HepG2 (cell line): ENCODE measurements around the gene TJAP1. TPM values are rescaled to one million over a fixed set of nuclear protein-coding genes. Genes with fewer than 3 reads are reported as not detected.
A peak's percentile ranks its signal among the peaks of the same experiment; 100 is the strongest.

Experiments used
- ASH2L ChIP-seq: fragments of 300-600, 200-600 bp; sonication (generic); IDR thresholded peaks from 2 replicates; pipeline ENCODE4 v1.7.0; 2017; ENCODE audit warnings: low read depth, mild to moderate bottlenecking, moderate library complexity, mixed read lengths, low read length; ENCODE audit not compliant: insufficient read length
- DZIP1 ChIP-seq: sonication (generic); formaldehyde crosslinking; IDR thresholded peaks from 2 replicates; pipeline ENCODE4 v1.5.0; 2020; ENCODE audit warnings: mild to moderate bottlenecking, missing genetic modification reagents
- ELF4 ChIP-seq: sonication (generic); formaldehyde crosslinking; IDR thresholded peaks from 2 replicates; pipeline ENCODE4 v1.5.0; 2020; ENCODE audit warnings: missing genetic modification reagents, mild to moderate bottlenecking, moderate library complexity, borderline replicate concordance
- GATAD1 ChIP-seq: IDR thresholded peaks from 2 replicates; pipeline ENCODE4 v1.6.1; 2016; ENCODE audit warnings: missing genetic modification reagents, missing compliant biosample characterization
- HOXA7 ChIP-seq: sonication (generic); formaldehyde crosslinking; IDR thresholded peaks from 2 replicates; pipeline ENCODE4 v1.8.1; 2022; ENCODE audit warnings: mild to moderate bottlenecking, missing genetic modification reagents, moderate library complexity
- IKZF1 ChIP-seq: fragments of 450-650 bp; IDR thresholded peaks from 2 replicates; pipeline ENCODE4 v1.7.1; 2016
- MAF1 ChIP-seq: sonication (generic); formaldehyde crosslinking; IDR thresholded peaks from 2 replicates; pipeline ENCODE4 v1.5.0; 2020; ENCODE audit warnings: missing genetic modification reagents, borderline replicate concordance
- MAFK ChIP-seq, 2 experiments: IDR thresholded peaks in 1 of 2; conservative IDR thresholded peaks in 1 of 2; 2 replicates each; pipeline ENCODE4 v1.6.1; 2011; ENCODE audit warnings: improper control_type of control experiment in 2 of 2, low read length in 2 of 2
- PTBP1 ChIP-seq: fragments of 200-400 bp; formaldehyde crosslinking; IDR thresholded peaks from 2 replicates; pipeline ENCODE4 v1.6.1; 2018; ENCODE audit warnings: low read length, low read depth; ENCODE audit not compliant: poor library complexity, severe bottlenecking
- SRSF4 ChIP-seq: fragments of 200-400 bp; formaldehyde crosslinking; IDR thresholded peaks from one replicate; pipeline ENCODE4 v1.6.1; 2018; ENCODE audit warnings: mild to moderate bottlenecking, low read depth, low read length, moderate library complexity; ENCODE audit not compliant: poor library complexity, severe bottlenecking
- THAP7 ChIP-seq: sonication (generic); formaldehyde crosslinking; IDR thresholded peaks from 2 replicates; pipeline ENCODE4 v1.8.1; 2023; ENCODE audit warnings: mild to moderate bottlenecking, missing genetic modification reagents
- TOE1 ChIP-seq: sonication (generic); formaldehyde crosslinking; IDR thresholded peaks from 2 replicates; pipeline ENCODE4 v1.4.0; 2020; ENCODE audit warnings: mild to moderate bottlenecking, missing genetic modification reagents
- TOPORS ChIP-seq: sonication (generic); formaldehyde crosslinking; IDR thresholded peaks from 2 replicates; pipeline ENCODE4 v1.8.0; 2023; ENCODE audit warnings: mild to moderate bottlenecking, missing genetic modification reagents
- U2AF2 ChIP-seq: fragments of 200-400 bp; formaldehyde crosslinking; IDR thresholded peaks from 2 replicates; pipeline ENCODE4 v1.6.1; 2017; ENCODE audit warnings: low read depth, mild to moderate bottlenecking, low read length
- ZBTB2 ChIP-seq: sonication (generic); formaldehyde crosslinking; IDR thresholded peaks from 2 replicates; pipeline ENCODE4 v1.8.0; 2022; ENCODE audit warnings: low read depth, missing genetic modification reagents
- ZNF253 ChIP-seq: sonication (generic); formaldehyde crosslinking; IDR thresholded peaks from 2 replicates; pipeline ENCODE4 v1.8.0; 2022; ENCODE audit warnings: mild to moderate bottlenecking, missing genetic modification reagents, borderline replicate concordance
- ZNF264 ChIP-seq: sonication (generic); formaldehyde crosslinking; IDR thresholded peaks from 2 replicates; pipeline ENCODE4 v1.4.0; 2020; ENCODE audit warnings: missing genetic modification reagents
- ZSCAN25 ChIP-seq: sonication (generic); formaldehyde crosslinking; IDR thresholded peaks from 2 replicates; pipeline ENCODE4 v1.8.0; 2022; ENCODE audit warnings: mild to moderate bottlenecking, missing genetic modification reagents
- polyA plus RNA-seq, 8 experiments: library from polyadenylated mRNA; depleted of rRNA in 3 of 8; stranded (reverse) in 7 of 8; unstranded in 1 of 8; fragments of >200 nt; fragmentation: Illumina TruSeq in 4 of 8; extraction: Trizol in 4 of 8; gene quantifications; 2 replicates each; pipeline versions ENCODE4 v1.2.1 to v1.2.3, GENCODE V29; 2011 to 2016; ENCODE audit warnings: low read depth in 4 of 8, missing spikeins in 1 of 8, mixed read lengths in 1 of 8; ENCODE audit not compliant: insufficient read depth in 1 of 8
- total RNA-seq, 5 experiments: library from RNA; depleted of rRNA; stranded (reverse); fragments of >200 nt; fragmentation: Illumina TruSeq; extraction: Trizol; gene quantifications; 2 replicates each; pipeline ENCODE4 v1.2.3, GENCODE V29; 2016; ENCODE audit warnings: low read depth in 1 of 5
- TF ChIP-seq, protein P1 (sequence below): sonication (generic); formaldehyde crosslinking; IDR thresholded peaks from 2 replicates; pipeline ENCODE4 v1.4.0; 2020; ENCODE audit warnings: missing genetic modification reagents
- TF ChIP-seq, protein P2 (sequence below): sonication (generic); formaldehyde crosslinking; IDR thresholded peaks from 2 replicates; pipeline ENCODE4 v1.9.0; 2021; ENCODE audit warnings: missing genetic modification reagents, mild to moderate bottlenecking, borderline replicate concordance

Gene TJAP1
- total and polyA plus RNA-seq, 2 of the 13 experiments (the other 11 are each of a cell fraction or from before 2014, with no cell fraction given), result 15.7 to 41.6 TPM

DNA sequence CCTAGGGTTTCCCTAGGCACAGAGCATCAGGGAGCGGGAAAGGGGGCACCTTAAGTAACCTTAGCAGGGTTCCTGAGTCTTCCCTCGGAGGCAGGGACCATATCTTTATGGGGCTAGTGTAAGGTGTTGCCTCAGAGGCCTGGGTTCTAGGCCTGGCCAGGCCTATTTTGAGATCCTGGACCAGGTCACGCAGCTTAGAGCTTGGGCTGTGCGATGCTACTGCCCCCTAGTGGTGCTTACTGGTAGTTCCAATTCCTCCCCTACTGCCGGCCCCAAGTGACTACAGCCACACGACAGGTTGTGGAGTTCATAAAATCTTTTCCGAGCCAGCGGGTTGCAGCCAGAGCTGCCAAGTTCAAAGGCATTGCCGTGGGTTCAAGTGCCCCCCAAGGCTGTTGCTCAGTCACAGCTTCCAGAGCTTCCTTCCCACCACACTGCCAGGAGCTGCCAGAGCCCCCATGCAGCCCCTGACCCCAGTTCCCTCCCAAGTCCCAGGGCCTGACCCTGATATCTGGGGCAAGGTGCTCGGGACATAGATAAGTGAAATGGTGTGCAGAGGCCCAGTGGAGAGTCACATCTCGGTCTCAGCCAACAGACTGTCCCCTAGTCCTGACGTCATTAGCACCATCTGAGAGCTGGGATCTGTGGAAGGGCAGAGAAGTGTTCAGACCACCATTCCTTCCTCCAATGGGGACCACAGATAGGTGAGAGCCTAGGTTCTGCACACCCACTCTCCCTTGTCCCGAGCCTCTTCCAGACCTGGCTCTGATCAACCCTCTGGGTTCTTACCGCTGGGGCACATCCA is 29.5 kb downstream of the TJAP1 start (continued):
- no peak for TF ChIP-seq ELF4 (CRISPR knock-in tag)
- no peak for TF ChIP-seq ZNF253 (CRISPR knock-in tag)
- TF ChIP-seq TOPORS, result no peak
- TF ChIP-seq U2AF2, result no peak
- no peak for TF ChIP-seq TOE1 (CRISPR knock-in tag)
- TF ChIP-seq, protein P1, sequence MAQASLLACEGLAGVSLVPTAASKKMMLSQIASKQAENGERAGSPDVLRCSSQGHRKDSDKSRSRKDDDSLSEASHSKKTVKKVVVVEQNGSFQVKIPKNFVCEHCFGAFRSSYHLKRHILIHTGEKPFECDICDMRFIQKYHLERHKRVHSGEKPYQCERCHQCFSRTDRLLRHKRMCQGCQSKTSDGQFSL, result no peak
- TF ChIP-seq ZSCAN25 (CRISPR knock-in tag), result 0 out of 2 replicates have a peak, but pooled peaks have one; percentile 20
- TF ChIP-seq ZNF264 (CRISPR knock-in tag), result no peak
- TF ChIP-seq ASH2L, result no peak
- no peak for TF ChIP-seq PTBP1
- no peak for TF ChIP-seq MAF1 (CRISPR knock-in tag)
- no peak for TF ChIP-seq HOXA7
- TF ChIP-seq, protein P2, sequence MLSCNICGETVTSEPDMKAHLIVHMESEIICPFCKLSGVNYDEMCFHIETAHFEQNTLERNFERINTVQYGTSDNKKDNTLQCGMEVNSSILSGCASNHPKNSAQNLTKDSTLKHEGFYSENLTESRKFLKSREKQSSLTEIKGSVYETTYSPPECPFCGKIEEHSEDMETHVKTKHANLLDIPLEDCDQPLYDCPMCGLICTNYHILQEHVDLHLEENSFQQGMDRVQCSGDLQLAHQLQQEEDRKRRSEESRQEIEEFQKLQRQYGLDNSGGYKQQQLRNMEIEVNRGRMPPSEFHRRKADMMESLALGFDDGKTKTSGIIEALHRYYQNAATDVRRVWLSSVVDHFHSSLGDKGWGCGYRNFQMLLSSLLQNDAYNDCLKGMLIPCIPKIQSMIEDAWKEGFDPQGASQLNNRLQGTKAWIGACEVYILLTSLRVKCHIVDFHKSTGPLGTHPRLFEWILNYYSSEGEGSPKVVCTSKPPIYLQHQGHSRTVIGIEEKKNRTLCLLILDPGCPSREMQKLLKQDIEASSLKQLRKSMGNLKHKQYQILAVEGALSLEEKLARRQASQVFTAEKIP (CRISPR knock-in tag), result no peak
- TF ChIP-seq SRSF4, result no peak
- no peak for TF ChIP-seq MAFK (conservative IDR thresholded peaks at IDR 0.05 in 1 of 2, IDR thresholded peaks at IDR 0.05 in 1 of 2; ENCODE audit: low read length in 2 of 2)
- TF ChIP-seq ZBTB2 (CRISPR knock-in tag), result no peak
- no peak for TF ChIP-seq THAP7 (CRISPR knock-in tag)
- TF ChIP-seq IKZF1, result no peak
- peak; percentile 39; the same call in 1 of the 2 replicates for TF ChIP-seq DZIP1 (CRISPR knock-in tag)
- TF ChIP-seq GATAD1, result peak; percentile 45; the same call in 1 of the 2 replicates
